Activated T-helper 17 cell treated with anti-CD3 and anti-CD28 coated beads, Interleukin-2, amount 50 U/mL, for 72 hours (primary cell): ENCODE data around the gene MAP1S. TPM values are rescaled to one million over a fixed set of nuclear protein-coding genes. Genes with fewer than 3 reads are reported as not detected.

Experiments used
- ATAC-seq: fragments of 150-1000 bp; cut with Tn5 transposase; replicated peaks from 2 replicates; pipeline ENCODE4 v1.10.0; 2021; ENCODE audit warnings: mild to moderate bottlenecking, moderate library complexity
- H3K27ac Mint-ChIP-seq: one replicate; pipeline ENCODE4 v1.8.0; 2022; ENCODE audit warnings: mixed read lengths
- H3K27me3 Mint-ChIP-seq: one replicate; pipeline ENCODE4 v1.8.0; 2022; ENCODE audit warnings: mixed read lengths
- H3K36me3 Mint-ChIP-seq: one replicate; pipeline ENCODE4 v1.8.0; 2022; ENCODE audit warnings: low read depth, mild to moderate bottlenecking, mixed read lengths
- H3K4me1 Mint-ChIP-seq: one replicate; pipeline ENCODE4 v1.8.0; 2022; ENCODE audit warnings: mixed read lengths
- H3K4me3 Mint-ChIP-seq: one replicate; pipeline ENCODE4 v1.8.0; 2022; ENCODE audit warnings: mild to moderate bottlenecking, mixed read lengths
- H3K9me3 Mint-ChIP-seq: one replicate; pipeline ENCODE4 v1.8.0; 2022; ENCODE audit warnings: mixed read lengths
- total RNA-seq, 2 donors: library from RNA; stranded (reverse); gene quantifications; one replicate each; pipeline ENCODE4 v1.2.3, GENCODE V29; 2022

MAP1S gene
- total RNA-seq, 2 donors from 2014 or later: 74.0 to 83.7 TPM

- ATAC-seq: no peak
- peaks cover 22% of the 10 kb centered on the region for H3K4me1 Mint-ChIP-seq
- no peaks in the 10 kb centered on the region for H3K9me3 Mint-ChIP-seq
- peak overlapping the region; percentile 42 for H3K4me3 Mint-ChIP-seq
- peak overlapping the region; percentile 77 for H3K27ac Mint-ChIP-seq
- no peaks in the 10 kb centered on the region for H3K27me3 Mint-ChIP-seq
- peaks cover 76% of the 10 kb centered on the region for H3K36me3 Mint-ChIP-seq
Observed at GRCh38 chr19:17755977-17756670, 36.8 kb downstream of the MAP1S start.

GRCh38 chr19:17757125-17757524, 37.8 kb downstream of the MAP1S start:
- Mint-ChIP-seq H3K27me3 (no peaks in the 10 kb centered on the region), H3K4me3 (no peak overlapping the region), H3K4me1 (peaks cover 22% of the 10 kb centered on the region), H3K36me3 (peaks cover 80% of the 10 kb centered on the region), H3K9me3 (no peaks in the 10 kb centered on the region), H3K27ac (no peak overlapping the region)
- no peak for ATAC-seq

- Mint-ChIP-seq H3K27ac (peak overlapping the region; percentile 37), H3K4me3 (no peak overlapping the region), H3K4me1 (peaks cover 22% of the 10 kb centered on the region), H3K9me3 (no peaks in the 10 kb centered on the region), H3K27me3 (no peaks in the 10 kb centered on the region), H3K36me3 (peaks cover 94% of the 10 kb centered on the region)
- ATAC-seq: no peak
Observed at GRCh38 chr19:17758515-17758914, 39.2 kb downstream of the MAP1S start.

- H3K4me1 Mint-ChIP-seq: peaks cover 11% of the 10 kb centered on the region
Observed at GRCh38 chr19:17761148-17761547, 41.9 kb downstream of the MAP1S start.

GRCh38 chr19:17762505-17763229, 43.4 kb downstream of the MAP1S start:
- H3K4me1 Mint-ChIP-seq: peaks cover 6% of the 10 kb centered on the region
- H3K27ac Mint-ChIP-seq: no peak overlapping the region
- peaks cover 96% of the 10 kb centered on the region for H3K36me3 Mint-ChIP-seq
- no peak overlapping the region for H3K4me3 Mint-ChIP-seq
- no peaks in the 10 kb centered on the region for H3K27me3 Mint-ChIP-seq
- ATAC-seq: peak; percentile 49
- no peaks in the 10 kb centered on the region for H3K9me3 Mint-ChIP-seq

More at GRCh38 chr19:17761148-17761547, 41.9 kb downstream of the MAP1S start:
- no peaks in the 10 kb centered on the region for H3K9me3 Mint-ChIP-seq
- no peak overlapping the region for H3K4me3 Mint-ChIP-seq
- no peaks in the 10 kb centered on the region for H3K27me3 Mint-ChIP-seq
- no peak for ATAC-seq
- H3K36me3 Mint-ChIP-seq: peaks cover 96% of the 10 kb centered on the region
- no peak overlapping the region for H3K27ac Mint-ChIP-seq

- ATAC-seq: no peak
- Mint-ChIP-seq H3K4me1 (no peaks in the 10 kb centered on the region), H3K27ac (no peak overlapping the region), H3K36me3 (peaks cover 96% of the 10 kb centered on the region), H3K4me3 (no peak overlapping the region), H3K9me3 (no peaks in the 10 kb centered on the region), H3K27me3 (no peaks in the 10 kb centered on the region)
Observed at GRCh38 chr19:17764348-17764747, 45.1 kb downstream of the MAP1S start.

GRCh38 chr19:17765069-17765618, 45.9 kb downstream of the MAP1S start:
- Mint-ChIP-seq H3K4me1 (no peaks in the 10 kb centered on the region), H3K27me3 (no peaks in the 10 kb centered on the region), H3K27ac (peak overlapping the region; percentile 73), H3K4me3 (no peak overlapping the region), H3K36me3 (peaks cover 96% of the 10 kb centered on the region), H3K9me3 (no peaks in the 10 kb centered on the region)
- ATAC-seq: peak; percentile 24

- Mint-ChIP-seq H3K27ac (no peak overlapping the region), H3K27me3 (no peaks in the 10 kb centered on the region), H3K36me3 (peaks cover 95% of the 10 kb centered on the region), H3K4me3 (no peak overlapping the region), H3K9me3 (no peaks in the 10 kb centered on the region), H3K4me1 (no peaks in the 10 kb centered on the region)
- ATAC-seq: no peak
Observed at GRCh38 chr19:17766543-17767131, 47.4 kb downstream of the MAP1S start.

- Mint-ChIP-seq H3K27me3 (no peaks in the 10 kb centered on the region), H3K36me3 (peaks cover 95% of the 10 kb centered on the region), H3K4me1 (no peaks in the 10 kb centered on the region), H3K27ac (no peak overlapping the region), H3K9me3 (no peaks in the 10 kb centered on the region), H3K4me3 (no peak overlapping the region)
- ATAC-seq: no peak
Observed at GRCh38 chr19:17767559-17767958, 48.3 kb downstream of the MAP1S start.

GRCh38 chr19:17770613-17771012, 51.3 kb downstream of the MAP1S start:
- Mint-ChIP-seq H3K9me3 (no peaks in the 10 kb centered on the region), H3K4me3 (no peak overlapping the region), H3K4me1 (peaks cover 4% of the 10 kb centered on the region), H3K27me3 (no peaks in the 10 kb centered on the region), H3K27ac (no peak overlapping the region), H3K36me3 (peaks cover 95% of the 10 kb centered on the region)
- ATAC-seq: no peak

GRCh38 chr19:17772172-17772571, 52.9 kb downstream of the MAP1S start:
- Mint-ChIP-seq H3K36me3 (peaks cover 95% of the 10 kb centered on the region), H3K27ac (no peak overlapping the region), H3K4me1 (peaks cover 12% of the 10 kb centered on the region), H3K9me3 (no peaks in the 10 kb centered on the region), H3K27me3 (no peaks in the 10 kb centered on the region), H3K4me3 (no peak overlapping the region)
- ATAC-seq: peak; percentile 37

- H3K27ac Mint-ChIP-seq: peak overlapping the region; percentile 1
- no peaks in the 10 kb centered on the region for H3K9me3 Mint-ChIP-seq
- H3K36me3 Mint-ChIP-seq: peaks cover 89% of the 10 kb centered on the region
- H3K27me3 Mint-ChIP-seq: no peaks in the 10 kb centered on the region
- H3K4me3 Mint-ChIP-seq: no peak overlapping the region
- peaks cover 17% of the 10 kb centered on the region for H3K4me1 Mint-ChIP-seq
- no peak for ATAC-seq
Observed at GRCh38 chr19:17775245-17775927, 56.1 kb downstream of the MAP1S start.

GRCh38 chr19:17775991-17776803, 56.9 kb downstream of the MAP1S start:
- Mint-ChIP-seq H3K27ac (peak overlapping the region; percentile 86), H3K9me3 (no peaks in the 10 kb centered on the region), H3K4me1 (peaks cover 17% of the 10 kb centered on the region), H3K36me3 (peaks cover 84% of the 10 kb centered on the region), H3K4me3 (peak overlapping the region; percentile 46), H3K27me3 (no peaks in the 10 kb centered on the region)
- ATAC-seq: peak; percentile 77
